GM18873 (cell line): ENCODE results near the gene CR1.
"Not testable (repeated sequence)": the region's sequence is repeated elsewhere in the genome, so short reads cannot be mapped to it uniquely, and the experiment has no call there.

Source experiments
- ATAC-seq: cut with Tn5 transposase; IDR thresholded peaks from one replicate; pipeline ENCODE4 v1.9.1; 2021; ENCODE audit warnings: mild to moderate bottlenecking, moderate library complexity, moderate number of reproducible peaks; ENCODE audit not compliant: unreplicated experiment, low FRiP score

The CR1 gene

GRCh38 chr1:207638487-207639145, 142.7 kb downstream of the CR1 start:
- ATAC-seq = not testable (repeated sequence)

- not testable (repeated sequence) for ATAC-seq
These were observed 143.4 kb downstream of the CR1 start for GRCh38 chr1:207639362-207639761.

GRCh38 chr1:207644166-207644851, 148.4 kb downstream of the CR1 start:
- ATAC-seq = no peak

GRCh38 chr1:207644852-207645634, 149.1 kb downstream of the CR1 start, which contains the start of gene CR1L:
Gene CR1L (plus strand): TSS chr1:207645133. CDS start chr1:207645234, 101 bp downstream.
- no peak for ATAC-seq

GRCh38 chr1:207645635-207646081, 149.7 kb downstream of the CR1 start:
- ATAC-seq = no peak

GRCh38 chr1:207646171-207646570, 150.2 kb downstream of the CR1 start:
- no peak for ATAC-seq

GRCh38 chr1:207646944-207647579, 151.1 kb downstream of the CR1 start:
- no peak for ATAC-seq

GRCh38 chr1:207647671-207648333, 151.8 kb downstream of the CR1 start:
- ATAC-seq = no peak

GRCh38 chr1:207648334-207649209, 152.6 kb downstream of the CR1 start:
- no peak for ATAC-seq

GRCh38 chr1:207649210-207649753, 153.3 kb downstream of the CR1 start:
- ATAC-seq = no peak

GRCh38 chr1:207649865-207650580, 154.1 kb downstream of the CR1 start:
- ATAC-seq = no peak

GRCh38 chr1:207651583-207651982, 155.6 kb downstream of the CR1 start:
- no peak for ATAC-seq

GRCh38 chr1:207654320-207654719, 158.4 kb downstream of the CR1 start:
- ATAC-seq = no peak

GRCh38 chr1:207658408-207658807, 162.5 kb downstream of the CR1 start:
- no peak for ATAC-seq

GRCh38 chr1:207658904-207659485, 163.0 kb downstream of the CR1 start:
- ATAC-seq = no peak

GRCh38 chr1:207659545-207660153, 163.7 kb downstream of the CR1 start:
- ATAC-seq = no peak

- ATAC-seq = not testable (repeated sequence)
These were observed 165.5 kb downstream of the CR1 start for GRCh38 chr1:207661420-207661819.
